Sigmoid colon (tissue), 3 donors: ENCODE data around the gene TPO.

ENCODE experiments used
- CTCF ChIP-seq, 4 experiments: fragments of 450-650 bp in 3 of 4; fragments of 200-600 bp in 1 of 4; IDR thresholded peaks; one replicate each; pipeline ENCODE4 v1.5.1; 2016 to 2019; ENCODE audit warnings: antibody characterized with exemption in 4 of 4, mild to moderate bottlenecking in 3 of 4, moderate library complexity in 2 of 4
- POLR2A ChIP-seq, 2 donors: fragments of 450-650 bp; IDR thresholded peaks; one replicate each; pipeline ENCODE4 v1.6.1; 2016; ENCODE audit warnings: antibody characterized with exemption in 2 of 2, mild to moderate bottlenecking in 2 of 2, moderate library complexity in 2 of 2

GRCh38 chr2:1552611-1553010 lies 139.3 kb downstream of the TPO start:
- no peak for TF ChIP-seq CTCF (IDR thresholded peaks at IDR 0.05)
- no peak for TF ChIP-seq POLR2A (IDR thresholded peaks at IDR 0.05)
